Activated CD8-positive, alpha-beta memory T cell treated with anti-CD3 and anti-CD28 coated beads for 48 hours (primary cell): Measurements from ENCODE around the gene ISCA2.
"Not testable (repeated sequence)": the region's sequence is repeated elsewhere in the genome, so short reads cannot be mapped to it uniquely, and the experiment has no call there.

Experiments used
- DNase-seq, 3 experiments: peaks; one replicate each; pipeline ENCODE4 v3.0.0-alpha.2; 2020; ENCODE audit warnings: low read depth in 2 of 3, low spot score in 2 of 3

ISCA2 gene

GRCh38 chr14:74493343-74494261 lies at the start of gene ISCA2:
ISCA2 (plus strand) TSS chr14:74493765; CDS start chr14:74493775, 10 bp downstream.
- DNase-seq = peak; percentile 97 to 99 (median 97)

- no peak for DNase-seq
These were observed 48.7 kb upstream of the ISCA2 start for GRCh38 chr14:74444866-74445265.

GRCh38 chr14:74454397-74454796 lies 39.2 kb upstream of the ISCA2 start:
- not testable (repeated sequence) for DNase-seq

- no peak for DNase-seq
These were observed 36.6 kb upstream of the ISCA2 start for GRCh38 chr14:74456684-74457564.

GRCh38 chr14:74457565-74457895 lies 36.0 kb upstream of the ISCA2 start:
- DNase-seq = no peak

- DNase-seq = peak in 1 of 3 experiments; percentile 6
These were observed 34.1 kb upstream of the ISCA2 start for GRCh38 chr14:74459289-74459946.

- no peak for DNase-seq
These were observed 33.6 kb upstream of the ISCA2 start for GRCh38 chr14:74459976-74460375.

- DNase-seq = no peak
These were observed 30.6 kb upstream of the ISCA2 start for GRCh38 chr14:74462993-74463392.

- DNase-seq = no peak
These were observed 29.9 kb upstream of the ISCA2 start for GRCh38 chr14:74463697-74464096.

GRCh38 chr14:74464785-74465184 lies 28.8 kb upstream of the ISCA2 start:
- DNase-seq = no peak

GRCh38 chr14:74465335-74465734 lies 28.2 kb upstream of the ISCA2 start:
- DNase-seq = no peak

GRCh38 chr14:74468513-74468912 lies 25.1 kb upstream of the ISCA2 start:
- DNase-seq = no peak

- DNase-seq = no peak
These were observed 23.7 kb upstream of the ISCA2 start for GRCh38 chr14:74469548-74470518.

GRCh38 chr14:74472601-74473000 lies 21.0 kb upstream of the ISCA2 start:
- DNase-seq = no peak

- no peak for DNase-seq
These were observed 19.2 kb upstream of the ISCA2 start for GRCh38 chr14:74474376-74474775.

GRCh38 chr14:74475678-74476077 lies 17.9 kb upstream of the ISCA2 start:
- DNase-seq = no peak

GRCh38 chr14:74476107-74476506 lies 17.5 kb upstream of the ISCA2 start:
- DNase-seq = no peak

GRCh38 chr14:74476607-74477006 lies 17.0 kb upstream of the ISCA2 start:
- no peak for DNase-seq

- DNase-seq = no peak
These were observed 14.4 kb upstream of the ISCA2 start for GRCh38 chr14:74478996-74479635.

- no peak for DNase-seq
These were observed 13.5 kb upstream of the ISCA2 start for GRCh38 chr14:74480046-74480445.
